Panc1 (cell line): ENCODE measurements around the gene FAM186B. TPM values are rescaled to one million over a fixed set of nuclear protein-coding genes. Genes with fewer than 3 reads are reported as not detected.

Experiments used
- ATAC-seq: fragments of 200-7000 bp; cut with Tn5 transposase; 2 replicates; pipeline ENCODE4 v1.9.1; 2020; ENCODE audit warnings: mild to moderate bottlenecking, moderate library complexity
- BruUV-seq: library from RNA; stranded (reverse); fragments of 400-500 nt; replicated peaks from 2 replicates; lab custom pipeline; 2021; lab: Mats Ljungman, UMichigan
- CTCF ChIA-PET: fragments of 300-600 bp; sonication (Branson Sonifier 250); formaldehyde crosslinking; loops from one replicate; lab custom pipeline; 2022; ENCODE audit warnings: antibody characterized with exemption; lab: Charles Lee
- POLR2A ChIA-PET: fragments of 300-600 bp; sonication (Branson Sonifier 250); formaldehyde crosslinking; loops from one replicate; lab custom pipeline; 2022; ENCODE audit warnings: antibody characterized with exemption; lab: Charles Lee
- DNase-seq: peaks from one replicate; pipeline ENCODE4 v3.0.0-alpha.2; 2010; ENCODE audit warnings: low read depth, low spot score
- H3K27ac ChIP-seq: 2 replicates; pipeline ENCODE4 v1.5.1; 2011; ENCODE audit warnings: mild to moderate bottlenecking, low read length, inconsistent platforms
- H3K27me3 ChIP-seq: fragments of 200-500 bp; sonication (Bioruptor generic); 2 replicates; pipeline ENCODE4 v1.6.0; 2014; ENCODE audit warnings: low read length, inconsistent platforms; ENCODE audit not compliant: control insufficient read depth, insufficient read depth
- H3K36me3 ChIP-seq: fragments of 200-500 bp; sonication (Bioruptor generic); 2 replicates; pipeline ENCODE4 v1.5.1; 2014; ENCODE audit warnings: inconsistent platforms, mild to moderate bottlenecking, low read length, moderate library complexity; ENCODE audit not compliant: control insufficient read depth, insufficient read depth
- H3K4me1 ChIP-seq: 2 replicates; pipeline ENCODE4 v1.5.1; 2011; ENCODE audit warnings: inconsistent platforms, mild to moderate bottlenecking, low read length, moderate library complexity; ENCODE audit not compliant: control insufficient read depth, insufficient read depth
- H3K4me3 ChIP-seq, 2 experiments: 2 replicates each; pipeline ENCODE4 v1.5.1; 2011 to 2012; ENCODE audit warnings: low read depth in 2 of 2, low read length in 2 of 2, mild to moderate bottlenecking in 2 of 2, inconsistent platforms in 1 of 2, moderate library complexity in 1 of 2
- H3K9me3 ChIP-seq: fragments of 200-500 bp; sonication (Bioruptor generic); 2 replicates; pipeline ENCODE4 v1.5.1; 2014; ENCODE audit warnings: low read depth, mild to moderate bottlenecking, inconsistent platforms, low read length, moderate library complexity; ENCODE audit not compliant: control insufficient read depth, insufficient read depth
- POLR2AphosphoS5 ChIP-seq: IDR thresholded peaks from 2 replicates; pipeline ENCODE4 v1.6.1; 2012; ENCODE audit warnings: mild to moderate bottlenecking, low read depth, low read length, moderate library complexity
- SIN3A ChIP-seq: IDR thresholded peaks from 2 replicates; pipeline ENCODE4 v1.6.1; 2012; ENCODE audit warnings: low read depth, mild to moderate bottlenecking, low read length, moderate library complexity, borderline replicate concordance; ENCODE audit not compliant: insufficient read depth
- TCF7L2 ChIP-seq: IDR thresholded peaks from 2 replicates; pipeline ENCODE4 v1.6.1; 2011; ENCODE audit warnings: mild to moderate bottlenecking, low read depth, low read length, inconsistent platforms
- in situ Hi-C: cut with HindIII; loops from 2 replicates; pipeline ENCODE4 v1.10.0; 2016; ENCODE audit warnings: low sequenced_read_pairs, low pct_unique_long_range_greater_than_20kb
- intact Hi-C: fragments of 100-400 bp; cut with micrococcal nuclease; formaldehyde crosslinking; loops from one replicate; pipeline ENCODE4 v1.10.0; 2022; ENCODE audit not compliant: unreplicated experiment
- total RNA-seq: library from RNA; stranded (reverse); gene quantifications from one replicate; pipeline ENCODE4 v1.2.1, GENCODE V29; 2021; ENCODE audit not compliant: unreplicated experiment
- TF ChIP-seq, protein P1 (sequence below), 2 experiments: IDR thresholded peaks; 2 replicates each; pipeline ENCODE4 v1.6.1; 2011 to 2012; ENCODE audit warnings: low read depth in 2 of 2, control low read depth in 1 of 2, low read length in 1 of 2, mild to moderate bottlenecking in 1 of 2, moderate library complexity in 1 of 2; ENCODE audit not compliant: insufficient read depth in 1 of 2
- TF ChIP-seq, protein P2 (sequence below): fragments of 450-650 bp; IDR thresholded peaks from 2 replicates; pipeline ENCODE4 v1.5.1; 2017; ENCODE audit warnings: mild to moderate bottlenecking

The FAM186B gene
- total RNA-seq, 1 experiment from 2014 or later, result 0.13 TPM

- ATAC-seq (no peak), DNase-seq (no peak)
- ChIA-PET POLR2A (interaction anchor here (0.5 kb wide), 1 partner anchor 109 kb away, joined by 10 read pairs; no protein-coding TSS in a partner anchor), CTCF (interaction anchor here (0.7 kb wide), 1 partner anchor 100 kb away, joined by 3 read pairs; the partner anchor contains the start of gene TMBIM6)
- H3K27ac ChIP-seq, result no peak overlapping the region
- intact Hi-C loops, result loop anchor here (10.0 kb wide), 1 partner anchor 103 kb away; the partner anchor contains the start of gene TMBIM6
- no peaks in the 10 kb centered on the region for H3K27me3 ChIP-seq
- TF ChIP-seq TCF7L2 (no peak), POLR2AphosphoS5 (no peak), SIN3A (no peak)
- TF ChIP-seq, protein P1, sequence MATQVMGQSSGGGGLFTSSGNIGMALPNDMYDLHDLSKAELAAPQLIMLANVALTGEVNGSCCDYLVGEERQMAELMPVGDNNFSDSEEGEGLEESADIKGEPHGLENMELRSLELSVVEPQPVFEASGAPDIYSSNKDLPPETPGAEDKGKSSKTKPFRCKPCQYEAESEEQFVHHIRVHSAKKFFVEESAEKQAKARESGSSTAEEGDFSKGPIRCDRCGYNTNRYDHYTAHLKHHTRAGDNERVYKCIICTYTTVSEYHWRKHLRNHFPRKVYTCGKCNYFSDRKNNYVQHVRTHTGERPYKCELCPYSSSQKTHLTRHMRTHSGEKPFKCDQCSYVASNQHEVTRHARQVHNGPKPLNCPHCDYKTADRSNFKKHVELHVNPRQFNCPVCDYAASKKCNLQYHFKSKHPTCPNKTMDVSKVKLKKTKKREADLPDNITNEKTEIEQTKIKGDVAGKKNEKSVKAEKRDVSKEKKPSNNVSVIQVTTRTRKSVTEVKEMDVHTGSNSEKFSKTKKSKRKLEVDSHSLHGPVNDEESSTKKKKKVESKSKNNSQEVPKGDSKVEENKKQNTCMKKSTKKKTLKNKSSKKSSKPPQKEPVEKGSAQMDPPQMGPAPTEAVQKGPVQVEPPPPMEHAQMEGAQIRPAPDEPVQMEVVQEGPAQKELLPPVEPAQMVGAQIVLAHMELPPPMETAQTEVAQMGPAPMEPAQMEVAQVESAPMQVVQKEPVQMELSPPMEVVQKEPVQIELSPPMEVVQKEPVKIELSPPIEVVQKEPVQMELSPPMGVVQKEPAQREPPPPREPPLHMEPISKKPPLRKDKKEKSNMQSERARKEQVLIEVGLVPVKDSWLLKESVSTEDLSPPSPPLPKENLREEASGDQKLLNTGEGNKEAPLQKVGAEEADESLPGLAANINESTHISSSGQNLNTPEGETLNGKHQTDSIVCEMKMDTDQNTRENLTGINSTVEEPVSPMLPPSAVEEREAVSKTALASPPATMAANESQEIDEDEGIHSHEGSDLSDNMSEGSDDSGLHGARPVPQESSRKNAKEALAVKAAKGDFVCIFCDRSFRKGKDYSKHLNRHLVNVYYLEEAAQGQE (IDR thresholded peaks at IDR 0.05; ENCODE audit: insufficient read depth in 1 of 2, low read depth in 2 of 2, low read length in 1 of 2), result no peak
- TF ChIP-seq, protein P2, sequence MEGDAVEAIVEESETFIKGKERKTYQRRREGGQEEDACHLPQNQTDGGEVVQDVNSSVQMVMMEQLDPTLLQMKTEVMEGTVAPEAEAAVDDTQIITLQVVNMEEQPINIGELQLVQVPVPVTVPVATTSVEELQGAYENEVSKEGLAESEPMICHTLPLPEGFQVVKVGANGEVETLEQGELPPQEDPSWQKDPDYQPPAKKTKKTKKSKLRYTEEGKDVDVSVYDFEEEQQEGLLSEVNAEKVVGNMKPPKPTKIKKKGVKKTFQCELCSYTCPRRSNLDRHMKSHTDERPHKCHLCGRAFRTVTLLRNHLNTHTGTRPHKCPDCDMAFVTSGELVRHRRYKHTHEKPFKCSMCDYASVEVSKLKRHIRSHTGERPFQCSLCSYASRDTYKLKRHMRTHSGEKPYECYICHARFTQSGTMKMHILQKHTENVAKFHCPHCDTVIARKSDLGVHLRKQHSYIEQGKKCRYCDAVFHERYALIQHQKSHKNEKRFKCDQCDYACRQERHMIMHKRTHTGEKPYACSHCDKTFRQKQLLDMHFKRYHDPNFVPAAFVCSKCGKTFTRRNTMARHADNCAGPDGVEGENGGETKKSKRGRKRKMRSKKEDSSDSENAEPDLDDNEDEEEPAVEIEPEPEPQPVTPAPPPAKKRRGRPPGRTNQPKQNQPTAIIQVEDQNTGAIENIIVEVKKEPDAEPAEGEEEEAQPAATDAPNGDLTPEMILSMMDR, result no peak
- no TSS peak for BruUV-seq
- in situ Hi-C loops, result no loop called here
- no peaks in the 10 kb centered on the region for H3K9me3 ChIP-seq
- H3K36me3 ChIP-seq, result peaks cover 10% of the 10 kb centered on the region
- no peak overlapping the region for H3K4me3 ChIP-seq
- peaks cover 3% of the 10 kb centered on the region for H3K4me1 ChIP-seq
Observed at GRCh38 chr12:49641748-49642369, 36.4 kb upstream of the FAM186B start.

DNA sequence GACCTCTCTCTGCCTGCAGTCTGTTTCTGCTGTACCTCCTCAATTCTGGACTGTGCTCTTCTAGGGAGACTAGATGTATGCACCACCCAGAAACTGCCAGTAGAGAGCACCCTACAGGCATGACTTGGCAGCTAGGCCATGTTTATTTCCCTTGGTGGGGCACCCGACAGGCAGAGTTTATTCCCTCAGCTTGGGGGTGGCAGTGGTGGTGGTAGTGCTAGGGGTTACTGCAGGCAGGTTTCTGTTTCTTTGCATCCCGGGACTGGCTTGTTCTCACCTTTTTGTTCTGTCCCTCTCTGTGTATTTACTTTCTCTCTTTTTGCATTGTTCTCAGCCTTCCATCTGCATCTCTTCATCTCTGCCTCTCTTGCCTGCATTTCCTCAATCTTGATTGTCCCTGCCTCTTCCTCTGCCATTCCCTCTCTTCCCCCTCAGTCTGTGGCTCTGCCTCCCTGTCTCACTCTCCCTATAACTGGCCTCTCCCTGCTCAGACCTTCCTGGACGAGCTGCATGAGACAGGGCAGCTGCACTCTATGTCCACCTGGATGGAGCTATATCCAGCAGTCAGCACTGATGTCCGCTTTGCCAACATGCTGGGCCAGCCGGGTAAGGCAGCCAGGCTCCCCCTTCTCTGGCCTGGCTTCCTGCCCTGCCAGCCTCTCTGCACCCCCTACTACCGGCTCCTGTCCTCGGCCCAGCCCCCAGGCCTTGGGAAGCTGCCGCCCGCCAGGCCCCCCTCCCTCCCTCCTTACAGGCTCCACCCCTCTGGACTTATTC lies 31.7 kb upstream of the FAM186B start:
- Histone ChIP-seq H3K4me3 (no peak overlapping the region), H3K27ac (no peak overlapping the region), H3K36me3 (no peaks in the 10 kb centered on the region; the same call in 1 of the 2 replicates), H3K9me3 (no peaks in the 10 kb centered on the region), H3K27me3 (no peaks in the 10 kb centered on the region), H3K4me1 (no peaks in the 10 kb centered on the region; the same call in 1 of the 2 replicates)
- DNase-seq (no peak), ATAC-seq (peak; percentile 89)
- in situ Hi-C loops, result no loop called here
- ChIA-PET CTCF (interaction anchor here (0.5 to 1.4 kb wide), 8 partner anchors 8 to 201 kb away, joined by 3 to 12 read pairs (median 6); partner anchors contain the start of gene TMBIM6), POLR2A (no interaction called here)
- intact Hi-C loops, result loop anchor here (2.0 kb wide), 1 partner anchor 70 kb away; the partner anchor contains the start of gene FMNL3
- no TSS peak for BruUV-seq
- no peak for TF ChIP-seq SIN3A
- TF ChIP-seq, protein P2, result peak; percentile 83
